ENCODE measurements around the gene PIGQ.
A peak's percentile ranks its signal among the peaks of the same experiment; 100 is the strongest.

The PIGQ gene

DNA sequence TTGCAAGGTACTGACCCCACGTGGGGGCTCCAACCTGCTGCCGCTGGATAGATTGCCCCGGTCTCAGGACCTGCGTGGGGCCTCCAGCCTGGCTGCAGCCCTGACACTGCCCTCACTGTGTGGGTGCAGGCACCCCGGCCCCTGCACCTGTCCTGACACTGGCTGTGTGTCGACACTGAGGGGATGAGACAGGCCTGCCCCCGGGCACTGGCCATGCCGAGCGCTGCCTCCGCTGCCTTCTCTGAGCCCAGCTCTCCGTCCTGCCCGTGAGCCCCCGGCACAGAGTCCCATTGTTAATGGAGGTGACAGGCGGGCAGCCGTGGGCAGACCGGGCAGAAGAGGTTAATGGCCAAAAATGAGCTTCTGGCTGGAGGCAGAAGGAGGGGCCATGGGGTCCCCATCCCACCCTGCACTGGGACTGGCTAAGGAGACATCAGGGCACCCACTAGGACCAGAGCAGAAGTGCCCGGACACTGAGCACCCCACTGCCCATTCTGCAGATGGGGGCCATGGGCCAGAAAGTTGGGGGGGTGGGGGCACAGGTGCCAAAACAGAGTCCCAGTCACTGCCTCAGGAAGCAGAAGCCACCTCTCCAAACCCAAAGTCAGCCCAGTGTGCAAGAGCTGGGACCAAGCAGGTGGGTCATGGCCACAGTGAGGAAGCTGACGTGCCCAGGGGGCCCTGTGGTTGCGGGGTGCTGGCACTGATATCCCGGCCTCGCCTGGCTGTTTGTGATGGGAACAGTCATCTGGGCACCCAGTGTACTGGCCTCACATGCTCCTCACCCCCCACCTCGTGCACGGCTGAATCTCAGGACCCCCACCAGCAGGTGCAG, 12.1 kb upstream of the PIGQ start:
- DNase-seq, result no peak
- peaks cover 8% of the 10 kb centered on the region for H3K27me3 ChIP-seq (ENCODE audit: insufficient read depth, low read depth, severe bottlenecking)
- TF ChIP-seq CTCF (IDR thresholded peaks at IDR 0.05; ENCODE audit: low read depth, low read length), result no peak
- no peaks in the 10 kb centered on the region for H3K9me3 ChIP-seq (ENCODE audit: severe bottlenecking)
- H3K4me3 ChIP-seq (ENCODE audit: low read depth, low read length), result no peak overlapping the region
- H3K27ac ChIP-seq, result no peak overlapping the region
- H3K36me3 ChIP-seq, result no peaks in the 10 kb centered on the region

- Histone ChIP-seq H3K27ac (no peak overlapping the region), H3K27me3 (ENCODE audit: insufficient read depth, low read depth, severe bottlenecking) (peaks cover 8% of the 10 kb centered on the region), H3K36me3 (no peaks in the 10 kb centered on the region), H3K9me3 (ENCODE audit: severe bottlenecking) (no peaks in the 10 kb centered on the region), H3K4me3 (ENCODE audit: low read depth, low read length) (no peak overlapping the region)
- DNase-seq, result no peak
- TF ChIP-seq CTCF (IDR thresholded peaks at IDR 0.05; ENCODE audit: low read depth, low read length), result no peak
Measured at GRCh38 chr16:558298-559020, 11.3 kb upstream of the PIGQ start.

GRCh38 chr16:559021-559380, 10.8 kb upstream of the PIGQ start:
- Histone ChIP-seq H3K4me3 (ENCODE audit: low read depth, low read length) (no peak overlapping the region), H3K9me3 (ENCODE audit: severe bottlenecking) (no peaks in the 10 kb centered on the region), H3K27me3 (ENCODE audit: insufficient read depth, low read depth, severe bottlenecking) (peaks cover 8% of the 10 kb centered on the region), H3K27ac (no peak overlapping the region), H3K36me3 (no peaks in the 10 kb centered on the region)
- no peak for TF ChIP-seq CTCF (IDR thresholded peaks at IDR 0.05; ENCODE audit: low read depth, low read length)
- DNase-seq, result no peak

DNA sequence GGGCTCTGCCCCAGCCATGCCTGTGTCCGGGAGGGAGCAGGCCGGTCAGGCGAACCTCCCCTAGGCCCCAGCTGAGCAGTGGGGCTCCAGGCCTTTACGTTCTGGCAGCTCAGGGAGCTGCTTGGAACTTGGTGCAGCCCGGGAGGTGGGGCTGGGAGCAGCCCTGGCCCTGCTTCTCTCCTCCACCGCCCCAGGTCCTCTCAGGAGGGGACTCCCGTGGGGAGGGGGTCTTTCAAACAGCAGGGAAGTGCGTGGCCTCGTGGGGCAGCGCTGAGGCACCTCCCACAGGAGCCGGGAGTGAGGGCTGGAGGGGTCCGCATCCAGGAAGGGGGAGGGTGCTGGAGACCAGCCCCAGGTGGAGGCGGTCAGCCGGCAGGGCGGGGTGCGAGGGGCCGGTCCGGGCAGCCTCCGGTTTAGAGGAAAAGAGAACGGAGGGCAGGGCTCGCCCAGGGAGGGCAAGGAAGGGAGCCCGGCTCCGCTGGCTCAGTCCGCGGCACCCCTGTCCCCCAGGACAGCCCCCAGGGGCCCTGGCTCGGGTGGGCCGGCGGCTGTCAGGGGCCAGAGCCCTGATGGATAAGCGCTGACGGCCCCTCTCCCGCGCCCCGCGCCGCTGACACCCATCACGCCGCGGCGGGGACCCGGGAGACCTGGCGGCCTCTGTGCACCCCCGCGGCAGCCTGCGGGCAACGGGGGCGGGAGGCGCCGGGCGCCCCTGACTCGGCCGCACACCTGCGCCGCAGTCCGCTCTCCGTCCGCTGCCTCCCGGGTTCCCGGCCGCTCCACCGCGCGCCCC, 10.2 kb upstream of the PIGQ start:
- Histone ChIP-seq H3K27me3 (ENCODE audit: insufficient read depth, low read depth, severe bottlenecking) (peaks cover 8% of the 10 kb centered on the region), H3K9me3 (ENCODE audit: severe bottlenecking) (no peaks in the 10 kb centered on the region), H3K36me3 (no peaks in the 10 kb centered on the region), H3K4me3 (ENCODE audit: low read depth, low read length) (peak overlapping the region; percentile 29), H3K27ac (no peak overlapping the region)
- TF ChIP-seq CTCF (IDR thresholded peaks at IDR 0.05; ENCODE audit: low read depth, low read length), result peak; percentile 25; the same call in 1 of the 2 replicates
- DNase-seq, result no peak

DNA sequence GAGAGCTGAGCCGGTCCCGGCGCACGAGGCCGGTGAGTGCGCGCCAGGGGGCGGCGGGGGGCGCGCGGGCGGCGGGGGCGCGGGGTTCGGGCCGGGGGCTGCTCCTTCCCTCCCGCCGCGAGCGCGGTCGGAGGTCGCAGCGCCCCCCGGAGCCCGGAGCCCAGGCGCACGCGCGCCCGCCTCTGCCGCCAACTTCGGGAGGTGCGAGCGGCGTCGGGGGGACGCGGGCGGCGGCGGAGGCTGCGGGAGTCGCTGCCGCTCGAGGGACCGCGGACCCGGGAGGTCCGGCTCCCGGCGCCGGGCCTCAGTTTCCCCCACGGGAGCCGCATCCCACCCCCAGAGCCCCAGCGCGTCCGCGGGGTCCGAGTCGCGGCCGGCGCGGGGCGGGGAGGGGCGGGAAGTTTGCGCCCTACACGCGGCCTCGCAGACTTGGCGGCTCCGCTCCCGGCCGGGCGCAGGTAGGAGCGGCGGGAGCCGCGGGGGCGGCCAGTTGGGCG, 9.5 kb upstream of the PIGQ start, which contains the start of gene PRR35:
TSS of gene PRR35 (plus strand) at position 191 of the 497 bp plus-strand sequence. CDS start 2,901 bp downstream, outside the sequence.
- Histone ChIP-seq H3K9me3 (ENCODE audit: severe bottlenecking) (no peaks in the 10 kb centered on the region), H3K36me3 (no peaks in the 10 kb centered on the region), H3K27me3 (ENCODE audit: insufficient read depth, low read depth, severe bottlenecking) (peaks cover 8% of the 10 kb centered on the region), H3K27ac (no peak within 1 kb of the TSS), H3K4me3 (ENCODE audit: low read depth, low read length) (peak within 1 kb of the TSS; percentile 29)
- DNase-seq, result no peak
- TF ChIP-seq CTCF (IDR thresholded peaks at IDR 0.05; ENCODE audit: low read depth, low read length), result no peak
